PC-9 (cell line): ENCODE data around the gene GATA6. TPM values are rescaled to one million over a fixed set of nuclear protein-coding genes. Genes with fewer than 3 reads are reported as not detected.

Experiments
- BruUV-seq: library from RNA; stranded (reverse); fragments of 400-500 nt; replicated peaks from 2 replicates; lab custom pipeline; 2021; lab: Mats Ljungman, UMichigan
- CTCF ChIA-PET: fragments of 300-600 bp; sonication (Branson Sonifier 250); formaldehyde crosslinking; loops from one replicate; lab custom pipeline; 2022; ENCODE audit warnings: antibody characterized with exemption; lab: Charles Lee
- POLR2A ChIA-PET: fragments of 300-600 bp; sonication (Branson Sonifier 250); formaldehyde crosslinking; loops from one replicate; lab custom pipeline; 2022; ENCODE audit warnings: antibody characterized with exemption; ENCODE audit not compliant: unreplicated experiment; lab: Charles Lee
- DNase-seq, 2 experiments: peaks; one replicate each; pipeline versions ENCODE4 v3.0.0 to v3.0.0-alpha.2; 2015 to 2022; ENCODE audit warnings: mixed read lengths in 1 of 2
- H2AFZ ChIP-seq: fragments of 200-600 bp; sonication (generic); 2 replicates; pipeline ENCODE4 v1.8.1; 2017; ENCODE audit warnings: antibody characterized with exemption
- H3F3A ChIP-seq: fragments of 200-600 bp; sonication (generic); 2 replicates; pipeline ENCODE4 v1.8.1; 2017; ENCODE audit warnings: antibody characterized with exemption, mild to moderate bottlenecking, low read depth; ENCODE audit not compliant: insufficient read depth
- H3K27ac ChIP-seq: fragments of 200-600 bp; sonication (generic); 2 replicates; pipeline ENCODE4 v1.6.1; 2016; ENCODE audit warnings: mixed run types
- H3K27me3 ChIP-seq: fragments of 200-600 bp; sonication (generic); 2 replicates; pipeline ENCODE4 v1.6.1; 2016; ENCODE audit warnings: low read depth, mixed run types; ENCODE audit not compliant: insufficient read depth
- H3K36me3 ChIP-seq: fragments of 200-600 bp; sonication (generic); 2 replicates; pipeline ENCODE4 v1.6.1; 2016; ENCODE audit warnings: low read depth, mixed run types
- H3K4me1 ChIP-seq: fragments of 200-600 bp; sonication (generic); replicated peaks from 2 replicates; pipeline ENCODE4 v1.6.1; 2016; ENCODE audit warnings: mixed run types; ENCODE audit not compliant: insufficient read depth
- H3K4me2 ChIP-seq: fragments of 200-600 bp; sonication (generic); 2 replicates; pipeline ENCODE4 v1.6.1; 2017; ENCODE audit warnings: mixed run types
- H3K4me3 ChIP-seq: fragments of 200-600 bp; sonication (generic); 2 replicates; pipeline ENCODE4 v1.6.1; 2016; ENCODE audit warnings: mixed run types
- H3K79me2 ChIP-seq: fragments of 200-600 bp; sonication (generic); 2 replicates; pipeline ENCODE4 v1.6.1; 2017; ENCODE audit warnings: low read depth, mixed run types
- H3K9me2 ChIP-seq: fragments of 200-600 bp; sonication (generic); 2 replicates; pipeline ENCODE4 v1.8.1; 2017; ENCODE audit warnings: mild to moderate bottlenecking; ENCODE audit not compliant: insufficient read depth
- H3K9me3 ChIP-seq: fragments of 200-600 bp; sonication (generic); 2 replicates; pipeline ENCODE4 v1.8.1; 2016; ENCODE audit warnings: low read depth; ENCODE audit not compliant: insufficient read depth
- H4K20me1 ChIP-seq: fragments of 200-600 bp; sonication (generic); 2 replicates; pipeline ENCODE4 v1.8.1; 2017; ENCODE audit not compliant: insufficient read depth
- EZH2 ChIP-seq: fragments of 200-600 bp; sonication (generic); IDR thresholded peaks from 2 replicates; pipeline ENCODE4 v1.8.0; 2017; ENCODE audit warnings: antibody characterized with exemption, low read depth
- intact Hi-C: fragments of 100-400 bp; cut with micrococcal nuclease; formaldehyde crosslinking; loops from one replicate; pipeline ENCODE4 v1.10.0; 2022; ENCODE audit not compliant: unreplicated experiment
- total RNA-seq: library from RNA; stranded (reverse); gene quantifications from 2 replicates; pipeline ENCODE4 v1.2.3, GENCODE V29; 2021
- TF ChIP-seq, protein P1 (sequence below): fragments of 200-600 bp; sonication (generic); conservative IDR thresholded peaks from 2 replicates; pipeline ENCODE4 v1.6.1; 2017; ENCODE audit warnings: mixed run types, antibody characterized with exemption, mild to moderate bottlenecking, moderate library complexity

The GATA6 gene
- total RNA-seq, 1 experiment from 2014 or later = 9.1 TPM

DNA sequence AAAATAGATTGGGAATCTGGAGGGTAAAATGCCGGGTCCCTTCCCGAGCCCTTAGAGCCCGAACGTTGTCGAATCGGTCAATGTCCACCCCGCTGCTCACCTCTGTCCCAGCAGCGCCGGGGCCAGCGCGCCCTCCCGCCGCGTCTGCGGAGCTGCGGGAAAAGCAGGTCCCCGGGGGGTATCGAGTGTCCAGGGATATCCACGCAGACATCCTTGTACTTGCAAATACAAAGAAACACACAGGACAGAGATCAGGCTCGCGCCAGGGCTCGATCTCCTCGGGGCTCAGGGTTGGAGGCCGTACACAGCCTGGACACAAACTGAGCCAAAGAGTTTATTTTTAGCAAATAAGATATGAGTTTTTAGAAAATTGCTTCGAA, 2.3 kb upstream of the GATA6 start:
- intact Hi-C loops = loop anchor here (5.0 to 10.0 kb wide), 3 partner anchors 52 to 255 kb away; no protein-coding TSS in a partner anchor
- H3F3A ChIP-seq = no peaks in the 10 kb centered on the region
- CTCF ChIA-PET = interaction anchor here (0.6 to 0.8 kb wide), 3 partner anchors 167 to 1311 kb away, joined by 3 read pairs; no protein-coding TSS in a partner anchor
- peaks cover 20% of the 10 kb centered on the region for H3K79me2 ChIP-seq
- peak overlapping the region; percentile 89 for H3K4me2 ChIP-seq
- H3K9me3 ChIP-seq = no peaks in the 10 kb centered on the region
- BruUV-seq = no TSS peak
- H3K4me3 ChIP-seq = peak overlapping the region; percentile 73
- DNase-seq = no peak
- no peaks in the 10 kb centered on the region for H3K36me3 ChIP-seq
- no peaks in the 10 kb centered on the region for H3K27me3 ChIP-seq
- H4K20me1 ChIP-seq = no peaks in the 10 kb centered on the region
- POLR2A ChIA-PET = interaction anchor here (0.6 kb wide), 1 partner anchor 1575 kb away, joined by 4 read pairs; no protein-coding TSS in a partner anchor
- peak overlapping the region; percentile 87 for H2AFZ ChIP-seq
- no peak overlapping the region for H3K27ac ChIP-seq
- TF ChIP-seq, protein P1, sequence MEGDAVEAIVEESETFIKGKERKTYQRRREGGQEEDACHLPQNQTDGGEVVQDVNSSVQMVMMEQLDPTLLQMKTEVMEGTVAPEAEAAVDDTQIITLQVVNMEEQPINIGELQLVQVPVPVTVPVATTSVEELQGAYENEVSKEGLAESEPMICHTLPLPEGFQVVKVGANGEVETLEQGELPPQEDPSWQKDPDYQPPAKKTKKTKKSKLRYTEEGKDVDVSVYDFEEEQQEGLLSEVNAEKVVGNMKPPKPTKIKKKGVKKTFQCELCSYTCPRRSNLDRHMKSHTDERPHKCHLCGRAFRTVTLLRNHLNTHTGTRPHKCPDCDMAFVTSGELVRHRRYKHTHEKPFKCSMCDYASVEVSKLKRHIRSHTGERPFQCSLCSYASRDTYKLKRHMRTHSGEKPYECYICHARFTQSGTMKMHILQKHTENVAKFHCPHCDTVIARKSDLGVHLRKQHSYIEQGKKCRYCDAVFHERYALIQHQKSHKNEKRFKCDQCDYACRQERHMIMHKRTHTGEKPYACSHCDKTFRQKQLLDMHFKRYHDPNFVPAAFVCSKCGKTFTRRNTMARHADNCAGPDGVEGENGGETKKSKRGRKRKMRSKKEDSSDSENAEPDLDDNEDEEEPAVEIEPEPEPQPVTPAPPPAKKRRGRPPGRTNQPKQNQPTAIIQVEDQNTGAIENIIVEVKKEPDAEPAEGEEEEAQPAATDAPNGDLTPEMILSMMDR = no peak
- TF ChIP-seq EZH2 = no peak
- H3K9me2 ChIP-seq = no peaks in the 10 kb centered on the region
- no peaks in the 10 kb centered on the region for H3K4me1 ChIP-seq

DNA sequence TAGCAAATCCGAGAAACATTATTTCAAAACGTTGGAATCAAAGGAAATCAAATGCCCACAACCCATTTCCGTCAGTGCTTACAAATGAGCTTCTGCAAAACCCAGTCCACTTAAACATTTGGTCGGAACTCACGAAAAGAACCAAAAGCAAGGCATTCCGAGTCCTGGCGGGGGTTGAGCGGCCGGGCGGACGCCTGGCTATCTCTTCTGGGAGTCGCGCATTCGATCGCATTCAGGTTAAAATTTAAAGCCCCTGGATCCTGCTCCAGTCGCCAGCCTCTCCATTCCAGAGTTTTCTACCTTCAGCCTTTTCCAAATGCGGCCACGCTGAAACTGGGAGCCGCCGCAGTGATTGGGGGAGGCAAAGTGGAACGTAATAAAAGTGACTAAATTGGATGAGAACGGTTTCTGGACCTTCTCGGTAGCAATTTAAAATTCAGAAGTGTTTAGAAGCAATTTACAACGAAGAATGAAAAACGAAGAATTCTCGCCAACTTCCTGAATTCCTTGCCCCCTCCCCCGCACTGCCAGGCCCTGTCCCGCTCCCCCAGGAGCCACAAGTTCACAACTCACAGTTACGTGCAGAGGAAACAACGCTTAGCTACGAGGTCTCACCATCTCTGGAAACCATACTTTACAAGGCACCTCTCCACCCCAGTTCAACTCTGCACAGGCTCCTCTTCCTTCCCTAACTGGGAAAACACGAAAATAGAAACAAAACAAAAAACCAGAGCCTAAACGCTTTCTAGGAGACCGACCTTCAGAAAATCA, 1.7 kb upstream of the GATA6 start:
- TF ChIP-seq EZH2 = no peak
- TF ChIP-seq, protein P1 = no peak
- ChIA-PET CTCF (interaction anchor here (0.6 kb wide), 1 partner anchor 1310 kb away, joined by 3 read pairs; no protein-coding TSS in a partner anchor), POLR2A (interaction anchor here (0.6 kb wide), 1 partner anchor 1574 kb away, joined by 4 read pairs; no protein-coding TSS in a partner anchor)
- peak overlapping the region; percentile 89 for H3K4me2 ChIP-seq
- BruUV-seq = no TSS peak
- peak overlapping the region; percentile 73 for H3K4me3 ChIP-seq
- no peaks in the 10 kb centered on the region for H3K27me3 ChIP-seq
- H3K27ac ChIP-seq = peak overlapping the region; percentile 29; the same call in 1 of the 2 replicates
- H3F3A ChIP-seq = no peaks in the 10 kb centered on the region
- H2AFZ ChIP-seq = peak overlapping the region; percentile 87
- no peaks in the 10 kb centered on the region for H3K9me2 ChIP-seq
- H3K9me3 ChIP-seq = no peaks in the 10 kb centered on the region
- peaks cover 6% of the 10 kb centered on the region for H3K4me1 ChIP-seq
- intact Hi-C loops = loop anchor here (5.0 to 10.0 kb wide), 3 partner anchors 53 to 255 kb away; no protein-coding TSS in a partner anchor
- H4K20me1 ChIP-seq = no peaks in the 10 kb centered on the region
- H3K79me2 ChIP-seq = peaks cover 26% of the 10 kb centered on the region
- DNase-seq = no peak
- H3K36me3 ChIP-seq = no peaks in the 10 kb centered on the region

DNA sequence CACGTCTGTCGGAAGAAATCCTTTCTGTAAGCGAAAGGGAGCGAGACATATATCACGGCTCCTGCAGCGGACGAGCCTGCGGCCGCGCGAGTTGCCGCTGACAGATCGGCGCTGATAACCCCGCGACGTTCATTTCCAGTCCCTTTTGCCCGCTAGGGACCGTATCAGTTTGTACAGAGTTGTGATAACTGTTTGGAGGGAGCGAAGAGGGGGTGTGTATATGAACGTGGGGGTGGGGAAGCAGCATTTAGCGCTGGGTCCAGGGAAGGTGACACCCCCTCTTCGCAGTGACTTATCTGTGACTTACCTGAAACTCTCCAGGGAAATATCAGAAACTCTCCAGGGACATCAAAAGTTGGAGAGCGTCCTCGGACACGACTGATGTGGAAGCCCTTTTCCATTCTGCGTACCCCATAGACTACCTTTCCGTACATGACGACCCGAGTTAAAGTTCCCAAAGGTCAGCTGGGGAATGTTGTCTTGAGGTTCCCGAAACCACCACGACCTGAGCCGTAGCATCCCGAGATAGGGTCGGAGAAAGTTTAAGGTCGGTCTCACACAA, 948 bp upstream of the GATA6 start:
- intact Hi-C loops = loop anchor here (5.0 to 10.0 kb wide), 3 partner anchors 54 to 256 kb away; no protein-coding TSS in a partner anchor
- Histone ChIP-seq H3K4me3 (peak overlapping the region; percentile 73), H3K9me3 (no peaks in the 10 kb centered on the region), H3K27me3 (no peaks in the 10 kb centered on the region), H4K20me1 (no peaks in the 10 kb centered on the region), H3K27ac (0 out of 2 replicates have a peak overlapping the region, but pooled peaks have one; percentile 22), H3F3A (no peaks in the 10 kb centered on the region), H3K79me2 (peaks cover 34% of the 10 kb centered on the region), H3K4me1 (peaks cover 14% of the 10 kb centered on the region), H3K9me2 (no peaks in the 10 kb centered on the region), H2AFZ (peak overlapping the region; percentile 87), H3K36me3 (no peaks in the 10 kb centered on the region), H3K4me2 (peak overlapping the region; percentile 89)
- BruUV-seq = no TSS peak
- TF ChIP-seq, protein P1 = no peak; the same call in 1 of the 2 replicates
- no peak for TF ChIP-seq EZH2
- DNase-seq = peak; percentile 39 to 54
- CTCF ChIA-PET = interaction anchor here (0.6 kb wide), 1 partner anchor 114 kb away, joined by 3 read pairs; no protein-coding TSS in a partner anchor
- POLR2A ChIA-PET = no interaction called here
